Gastroesophageal sphincter (tissue), 3 donors: ENCODE measurements around the gene NEK11.

Experiments used
- CTCF ChIP-seq, 4 experiments: fragments of 200-600 bp in 2 of 4; fragments of 450-650 bp in 2 of 4; sonication (generic) in 1 of 4; IDR thresholded peaks; one replicate each; pipeline ENCODE4 v1.5.1; 2017 to 2019; ENCODE audit warnings: antibody characterized with exemption in 4 of 4, mild to moderate bottlenecking in 2 of 4, moderate library complexity in 2 of 4
- EP300 ChIP-seq: sonication (generic); formaldehyde crosslinking; IDR thresholded peaks from one replicate; pipeline ENCODE4 v1.6.1; 2017; ENCODE audit warnings: antibody characterized with exemption, mild to moderate bottlenecking
- POLR2A ChIP-seq, 2 donors: fragments of 450-650 bp; IDR thresholded peaks; one replicate each; pipeline ENCODE4 v1.6.1; 2017; ENCODE audit warnings: antibody characterized with exemption in 2 of 2, mild to moderate bottlenecking in 2 of 2, moderate library complexity in 1 of 2
- POLR2AphosphoS5 ChIP-seq: sonication (generic); formaldehyde crosslinking; IDR thresholded peaks from one replicate; pipeline ENCODE4 v1.6.1; 2017; ENCODE audit warnings: antibody characterized with exemption

- TF ChIP-seq POLR2A (IDR thresholded peaks at IDR 0.05) (no peak), CTCF (IDR thresholded peaks at IDR 0.05) (no peak), POLR2AphosphoS5 (no peak), EP300 (no peak)
Observed at GRCh38 chr3:131172502-131173200, 146.0 kb downstream of the NEK11 start.
